Endothelial cell of hepatic sinusoid (primary cell): ENCODE measurements around the gene ABLIM1.

Experiments
- in situ Hi-C: cut with HindIII; loops from 2 replicates; pipeline ENCODE4 v1.10.0; 2017; ENCODE audit warnings: low sequenced_read_pairs

The ABLIM1 gene

GRCh38 chr10:114624951-114625780, 32.9 kb downstream of the ABLIM1 start:
- in situ Hi-C loops: no loop called here

DNA sequence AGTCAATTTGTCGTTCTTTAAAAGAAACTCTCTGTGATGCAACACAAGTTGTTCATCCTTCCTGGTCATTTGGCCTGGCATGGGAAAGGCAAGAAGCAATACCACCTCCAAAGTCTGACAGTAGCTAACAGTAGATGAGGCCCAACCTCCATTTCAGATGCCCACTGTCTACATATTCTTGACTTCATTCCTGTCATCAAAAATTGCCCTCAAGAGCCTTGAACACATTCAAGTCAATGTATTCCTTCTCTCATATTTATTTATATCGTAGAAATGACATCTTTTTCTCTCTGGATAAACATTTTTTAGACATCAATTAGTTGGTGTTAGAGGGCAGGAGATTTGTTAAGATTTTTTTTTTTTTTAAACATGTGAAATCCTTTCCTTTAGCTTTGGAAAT, 33.7 kb downstream of the ABLIM1 start:
- in situ Hi-C loops: no loop called here

GRCh38 chr10:114623661-114624294, 34.3 kb downstream of the ABLIM1 start:
- in situ Hi-C loops: no loop called here

DNA sequence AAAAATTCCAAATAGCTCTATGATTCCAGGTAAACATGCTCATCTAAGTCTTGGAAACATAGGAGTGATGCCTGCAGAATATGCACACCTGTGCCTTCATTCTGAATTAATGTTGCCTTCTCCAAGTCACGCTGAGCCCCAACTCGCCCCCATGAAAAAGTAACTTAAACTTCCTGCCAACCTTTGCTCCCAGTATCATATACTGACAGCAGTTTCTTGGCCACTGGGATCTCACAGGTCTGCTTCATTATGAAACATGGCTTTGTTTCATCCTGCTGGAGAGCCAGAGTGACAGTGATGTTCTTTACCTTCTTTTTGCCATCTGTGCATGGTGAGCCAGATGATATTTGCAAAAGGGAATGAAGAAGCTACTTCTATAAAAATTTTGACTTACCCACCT, 34.9 kb downstream of the ABLIM1 start:
- in situ Hi-C loops: no loop called here

- in situ Hi-C loops: no loop called here
Measured at GRCh38 chr10:114618722-114619121, 39.4 kb downstream of the ABLIM1 start.

GRCh38 chr10:114616516-114616915, 41.6 kb downstream of the ABLIM1 start:
- in situ Hi-C loops: no loop called here

GRCh38 chr10:114616103-114616502, 42.0 kb downstream of the ABLIM1 start:
- in situ Hi-C loops: no loop called here

GRCh38 chr10:114615600-114616007, 42.5 kb downstream of the ABLIM1 start:
- in situ Hi-C loops: no loop called here

GRCh38 chr10:114613237-114613979, 44.7 kb downstream of the ABLIM1 start:
- in situ Hi-C loops: no loop called here

GRCh38 chr10:114611617-114612016, 46.5 kb downstream of the ABLIM1 start:
- in situ Hi-C loops: no loop called here

DNA sequence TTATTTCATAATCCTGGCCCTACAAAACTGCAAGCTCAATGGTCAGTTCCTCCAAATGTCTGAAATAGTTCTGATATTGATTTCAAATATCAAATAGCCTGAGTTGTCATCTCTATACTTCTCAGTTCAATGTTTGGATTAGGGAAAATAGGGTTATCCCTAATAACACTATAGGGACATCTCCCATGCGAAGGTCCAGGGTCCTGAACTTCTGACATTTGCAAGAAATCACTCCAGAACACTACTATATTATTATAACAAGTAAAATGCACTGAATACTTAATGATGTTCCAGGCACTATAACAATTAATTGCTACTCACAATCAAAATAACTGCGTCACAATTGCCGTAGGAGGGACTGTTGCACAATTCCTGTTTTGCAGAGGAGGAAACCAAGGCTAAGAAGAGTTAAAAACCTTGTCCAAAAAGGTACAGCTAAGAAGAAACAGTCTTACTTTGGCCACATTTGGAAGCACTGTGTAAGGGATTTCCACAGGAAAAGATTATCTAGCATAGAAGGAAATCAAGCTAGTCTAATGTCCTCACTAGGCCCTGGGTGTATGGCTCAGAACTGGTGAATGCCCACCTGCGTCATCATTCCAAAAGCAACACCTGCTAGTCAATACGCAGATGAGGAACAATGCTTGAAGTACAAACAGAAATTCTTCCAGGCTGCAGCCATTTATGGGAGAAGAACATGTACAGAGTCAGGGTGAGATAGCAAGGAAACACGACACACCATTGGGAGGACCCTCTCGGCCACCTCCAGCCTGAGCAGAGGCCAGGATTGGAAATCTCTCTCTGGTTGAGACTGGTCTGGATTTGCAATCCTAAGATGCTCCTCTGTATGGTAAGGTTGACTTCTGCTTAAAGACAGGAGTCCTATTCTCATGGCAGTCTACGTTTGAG, 48.3 kb downstream of the ABLIM1 start:
- in situ Hi-C loops: no loop called here

DNA sequence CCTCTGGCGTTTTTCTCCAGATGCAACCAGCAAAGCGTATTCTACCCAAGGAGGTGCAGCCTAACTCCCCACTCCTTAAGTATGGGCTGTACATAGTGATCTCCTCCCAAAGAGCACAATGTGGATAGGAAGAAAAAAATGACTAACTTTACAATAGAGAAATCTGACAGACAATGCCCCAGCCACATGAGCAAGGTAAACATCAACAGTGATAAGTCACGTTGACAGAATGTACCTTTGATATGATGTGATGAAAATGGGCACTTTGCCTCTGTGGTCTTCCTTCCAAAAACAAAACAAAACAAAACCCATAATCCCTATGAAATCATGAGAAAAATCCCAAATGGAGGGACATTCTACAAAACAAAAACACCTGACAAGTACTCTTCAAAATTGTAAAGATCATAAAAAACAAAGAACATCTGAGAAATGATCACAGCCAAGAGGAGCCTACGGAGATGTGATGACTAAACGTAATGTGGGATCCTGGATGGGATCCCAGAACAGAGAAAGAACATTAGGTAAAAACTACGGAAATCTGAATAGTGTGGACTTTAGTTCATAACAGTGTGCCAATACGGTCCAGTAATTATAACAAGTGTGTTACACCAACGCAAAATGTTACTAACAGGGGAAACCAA, 50.6 kb downstream of the ABLIM1 start:
- in situ Hi-C loops: no loop called here

DNA sequence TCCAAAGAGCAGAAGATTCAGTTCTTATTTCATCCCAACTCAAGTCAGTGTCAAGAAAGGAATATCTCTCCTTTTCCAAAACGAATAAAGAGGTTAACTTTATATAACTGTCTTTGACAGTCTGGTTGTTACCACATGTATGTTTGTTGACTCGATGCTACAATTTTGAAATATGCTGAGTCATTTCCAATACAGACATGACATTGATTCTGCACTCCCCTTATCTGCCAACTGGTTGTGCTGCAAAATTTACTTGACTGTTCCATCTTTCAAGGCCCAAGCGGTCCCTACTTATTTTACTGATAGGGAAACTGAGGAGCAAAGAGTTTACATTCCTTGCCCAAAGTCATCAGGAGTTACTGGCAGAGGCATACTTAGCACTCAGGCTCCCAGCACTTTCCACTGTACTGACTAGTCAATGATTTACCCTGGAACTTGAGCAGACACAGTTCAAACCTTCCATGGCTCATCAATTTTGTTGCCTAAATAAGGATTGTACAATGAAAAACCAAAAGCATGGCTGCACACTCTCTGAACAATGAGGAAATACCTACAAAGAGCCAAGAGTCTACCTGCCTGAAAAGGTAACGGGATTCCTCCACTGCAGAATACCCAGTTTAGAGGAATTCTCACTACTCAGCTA, 52.8 kb downstream of the ABLIM1 start:
- in situ Hi-C loops: no loop called here

GRCh38 chr10:114604357-114605130, 53.5 kb downstream of the ABLIM1 start:
- in situ Hi-C loops: no loop called here

DNA sequence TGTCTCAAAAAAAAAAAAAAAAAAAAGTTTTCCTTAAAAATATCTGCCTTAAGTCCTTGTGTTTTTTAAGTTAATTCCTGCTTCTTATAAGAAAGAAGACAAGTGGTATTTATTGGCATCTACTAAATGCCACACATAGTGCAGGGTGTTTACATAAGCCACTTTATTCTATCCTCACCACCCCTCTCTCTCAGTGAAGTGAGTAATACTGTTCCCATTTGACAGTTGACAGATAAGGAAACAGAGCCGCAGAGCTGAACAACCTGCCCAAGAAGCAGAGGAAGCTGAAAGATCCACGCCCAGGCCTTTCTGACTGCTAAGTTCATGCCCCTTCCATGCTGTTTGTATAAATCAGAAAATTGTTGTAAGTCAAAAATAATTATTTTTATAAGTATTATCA, 54.1 kb downstream of the ABLIM1 start:
- in situ Hi-C loops: no loop called here

DNA sequence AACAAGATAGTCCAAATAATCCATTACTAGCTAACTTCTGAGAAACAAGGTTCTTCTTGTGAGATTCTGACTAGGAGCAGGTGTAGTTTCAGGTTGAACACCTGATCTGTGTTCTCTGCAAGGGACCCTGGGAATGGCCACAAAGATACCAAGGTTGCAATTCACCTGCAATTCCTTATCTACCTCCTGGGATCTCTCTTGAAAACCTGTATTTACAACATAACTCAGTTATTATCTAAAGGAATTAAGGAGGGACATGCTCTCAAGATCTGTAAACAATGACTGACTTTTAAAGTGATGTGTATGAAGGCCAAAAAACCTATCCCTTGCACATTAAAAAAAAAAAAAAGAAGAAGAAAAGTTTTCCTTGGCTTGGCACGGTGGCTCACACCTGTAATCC, 54.8 kb downstream of the ABLIM1 start:
- in situ Hi-C loops: no loop called here

DNA sequence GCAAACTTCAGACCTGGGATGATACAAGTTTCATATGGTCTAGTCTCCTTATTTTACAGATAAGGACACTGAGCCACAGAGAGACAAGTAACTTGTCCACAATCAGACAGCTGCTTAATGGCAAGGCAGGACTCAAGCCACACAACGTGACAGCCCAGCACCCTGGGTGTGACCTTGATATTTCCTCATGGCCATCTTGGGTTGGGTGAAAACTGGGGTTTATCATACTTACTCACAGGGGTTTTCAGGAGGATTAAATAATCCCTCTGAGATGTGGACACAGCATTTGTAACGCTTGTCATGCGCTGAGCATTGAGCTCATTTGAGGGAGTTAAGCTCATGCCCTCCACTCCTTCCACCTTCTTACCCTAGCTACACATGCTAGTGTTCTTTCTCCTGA, 58.0 kb downstream of the ABLIM1 start:
- in situ Hi-C loops: no loop called here

- in situ Hi-C loops: no loop called here
Measured at GRCh38 chr10:114596793-114597192, 61.3 kb downstream of the ABLIM1 start.
